SU-DHL-6 (cell line): Measurements from ENCODE around the gene CHRM2.

Experiments
- H2AFZ ChIP-seq: fragments of 200-600 bp; sonication (generic); 2 replicates; pipeline ENCODE4 v1.6.1; 2014; ENCODE audit warnings: low read depth, mild to moderate bottlenecking, moderate library complexity, mixed read lengths, antibody characterized with exemption, low read length; ENCODE audit not compliant: severe bottlenecking
- H3F3A ChIP-seq: fragments of 200-600 bp; shearing (Covaris generic); 2 replicates; pipeline ENCODE4 v1.6.0; 2016; ENCODE audit warnings: antibody characterized with exemption, mild to moderate bottlenecking; ENCODE audit not compliant: insufficient read depth
- H3K27ac ChIP-seq: fragments of 200-600 bp; sonication (generic); 2 replicates; pipeline ENCODE4 v1.5.1; 2016; ENCODE audit warnings: low read depth, mild to moderate bottlenecking, low read length, moderate library complexity, mixed read lengths
- H3K27me3 ChIP-seq: fragments of 200-600 bp; sonication (generic), shearing (Covaris generic); 2 replicates; pipeline ENCODE4 v1.6.0; 2014; ENCODE audit warnings: mild to moderate bottlenecking, low read length
- H3K36me3 ChIP-seq: fragments of 200-600 bp; sonication (generic); 2 replicates; pipeline ENCODE4 v1.6.1; 2014; ENCODE audit warnings: mild to moderate bottlenecking, low read length, mixed read lengths
- H3K4me2 ChIP-seq: fragments of 300-600, 200-600 bp; shearing (Covaris generic), sonication (generic); 2 replicates; pipeline ENCODE4 v1.6.0; 2014; ENCODE audit warnings: low read length, low read depth, mild to moderate bottlenecking; ENCODE audit not compliant: poor library complexity, severe bottlenecking
- H3K4me3 ChIP-seq: fragments of 200-600 bp; sonication (generic); 2 replicates; pipeline ENCODE4 v1.5.1; 2014; ENCODE audit warnings: antibody characterized with exemption, low read length, mild to moderate bottlenecking, mixed read lengths; ENCODE audit not compliant: insufficient read depth, poor library complexity, severe bottlenecking
- H3K79me2 ChIP-seq: fragments of 200-600 bp; sonication (generic); 2 replicates; pipeline ENCODE4 v1.6.1; 2014; ENCODE audit warnings: mild to moderate bottlenecking, low read length, moderate library complexity; ENCODE audit not compliant: insufficient read depth
- H3K9ac ChIP-seq: fragments of 200-600 bp; sonication (generic); 2 replicates; pipeline ENCODE4 v1.7.0; 2014; ENCODE audit warnings: mild to moderate bottlenecking, low read length
- H3K9me2 ChIP-seq: fragments of 200-600 bp; sonication (generic); replicated peaks from 2 replicates; pipeline ENCODE4 v1.6.1; 2014; ENCODE audit warnings: low read length; ENCODE audit not compliant: insufficient read depth
- H3K9me3 ChIP-seq: fragments of 200-600 bp; sonication (generic); 2 replicates; pipeline ENCODE4 v1.6.1; 2014; ENCODE audit warnings: low read length, mixed read lengths; ENCODE audit not compliant: insufficient read depth
- H4K20me1 ChIP-seq: fragments of 200-600 bp; sonication (generic); 2 replicates; pipeline ENCODE4 v1.6.1; 2014; ENCODE audit warnings: low read depth, mild to moderate bottlenecking, antibody characterized with exemption, low read length, moderate library complexity, mixed read lengths
- EZH2phosphoT487 ChIP-seq: fragments of 200-600 bp; sonication (generic), shearing (Covaris generic); conservative IDR thresholded peaks from 2 replicates; pipeline ENCODE4 v1.6.1; 2018; ENCODE audit warnings: mild to moderate bottlenecking, antibody characterized with exemption, low read length, moderate library complexity, mixed read lengths
- TF ChIP-seq, protein P1 (sequence below): fragments of 200-600 bp; sonication (generic); IDR thresholded peaks from one replicate; pipeline ENCODE4 v1.5.1; 2017; ENCODE audit warnings: antibody characterized with exemption, mild to moderate bottlenecking, low read length, moderate library complexity; ENCODE audit not compliant: insufficient read depth, poor library complexity, severe bottlenecking

Gene CHRM2

DNA sequence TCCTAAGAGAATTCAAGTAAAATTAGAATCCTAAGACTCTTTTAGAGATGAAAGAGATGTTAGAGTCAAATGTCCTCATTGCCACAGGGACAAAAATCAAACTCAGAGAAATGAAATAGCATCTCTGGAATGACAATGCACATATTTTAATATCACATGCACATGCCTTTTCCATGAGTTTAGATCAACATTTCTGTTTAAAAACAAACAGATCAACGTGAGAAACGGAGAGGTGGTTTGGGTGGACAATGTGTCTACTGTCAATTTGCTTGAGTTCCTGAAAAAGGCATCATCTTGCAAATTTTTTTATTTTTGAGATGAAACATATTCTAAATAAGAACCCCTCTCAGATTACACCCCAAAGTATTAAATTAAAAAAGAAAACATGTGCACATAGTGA, 130.0 kb downstream of the CHRM2 start:
- Histone ChIP-seq H3K4me2 (no peak overlapping the region), H3F3A (no peaks in the 10 kb centered on the region), H3K9ac (no peak overlapping the region), H4K20me1 (no peaks in the 10 kb centered on the region), H3K27ac (no peak overlapping the region), H3K79me2 (no peaks in the 10 kb centered on the region), H3K27me3 (no peaks in the 10 kb centered on the region), H3K4me3 (no peak overlapping the region), H3K9me2 (no peaks in the 10 kb centered on the region), H3K36me3 (no peaks in the 10 kb centered on the region), H3K9me3 (no peaks in the 10 kb centered on the region), H2AFZ (no peak overlapping the region)
- TF ChIP-seq EZH2phosphoT487 = no peak
- TF ChIP-seq, protein P1, sequence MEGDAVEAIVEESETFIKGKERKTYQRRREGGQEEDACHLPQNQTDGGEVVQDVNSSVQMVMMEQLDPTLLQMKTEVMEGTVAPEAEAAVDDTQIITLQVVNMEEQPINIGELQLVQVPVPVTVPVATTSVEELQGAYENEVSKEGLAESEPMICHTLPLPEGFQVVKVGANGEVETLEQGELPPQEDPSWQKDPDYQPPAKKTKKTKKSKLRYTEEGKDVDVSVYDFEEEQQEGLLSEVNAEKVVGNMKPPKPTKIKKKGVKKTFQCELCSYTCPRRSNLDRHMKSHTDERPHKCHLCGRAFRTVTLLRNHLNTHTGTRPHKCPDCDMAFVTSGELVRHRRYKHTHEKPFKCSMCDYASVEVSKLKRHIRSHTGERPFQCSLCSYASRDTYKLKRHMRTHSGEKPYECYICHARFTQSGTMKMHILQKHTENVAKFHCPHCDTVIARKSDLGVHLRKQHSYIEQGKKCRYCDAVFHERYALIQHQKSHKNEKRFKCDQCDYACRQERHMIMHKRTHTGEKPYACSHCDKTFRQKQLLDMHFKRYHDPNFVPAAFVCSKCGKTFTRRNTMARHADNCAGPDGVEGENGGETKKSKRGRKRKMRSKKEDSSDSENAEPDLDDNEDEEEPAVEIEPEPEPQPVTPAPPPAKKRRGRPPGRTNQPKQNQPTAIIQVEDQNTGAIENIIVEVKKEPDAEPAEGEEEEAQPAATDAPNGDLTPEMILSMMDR = no peak

DNA sequence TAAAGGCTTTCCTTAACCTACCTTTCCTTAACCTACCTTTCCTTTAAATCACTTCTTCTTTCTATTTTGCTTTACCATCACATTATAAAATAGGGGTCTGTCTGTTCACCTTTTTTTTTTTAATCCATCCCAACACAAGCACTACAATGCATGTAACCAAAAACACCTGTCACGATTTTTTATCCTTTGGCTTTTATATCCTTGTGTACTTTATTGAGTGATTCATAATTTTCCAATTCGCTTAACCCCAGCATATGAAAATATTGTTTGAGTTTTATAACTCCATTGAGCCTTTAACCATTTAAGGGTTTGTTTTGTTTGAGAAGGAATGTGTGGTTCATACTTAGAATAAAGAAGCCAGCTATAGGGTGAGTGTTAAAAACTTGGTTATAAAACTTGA, 132.2 kb downstream of the CHRM2 start:
- H3K36me3 ChIP-seq = no peaks in the 10 kb centered on the region
- H4K20me1 ChIP-seq = no peaks in the 10 kb centered on the region
- no peak overlapping the region for H3K4me3 ChIP-seq
- H3K79me2 ChIP-seq = no peaks in the 10 kb centered on the region
- H3K9me2 ChIP-seq = no peaks in the 10 kb centered on the region
- no peak overlapping the region for H3K27ac ChIP-seq
- no peaks in the 10 kb centered on the region for H3F3A ChIP-seq
- H3K27me3 ChIP-seq = no peaks in the 10 kb centered on the region
- H3K9ac ChIP-seq = no peak overlapping the region
- no peak overlapping the region for H3K4me2 ChIP-seq
- no peak overlapping the region for H2AFZ ChIP-seq
- no peak for TF ChIP-seq EZH2phosphoT487
- TF ChIP-seq, protein P1 = no peak
- H3K9me3 ChIP-seq = no peaks in the 10 kb centered on the region

DNA sequence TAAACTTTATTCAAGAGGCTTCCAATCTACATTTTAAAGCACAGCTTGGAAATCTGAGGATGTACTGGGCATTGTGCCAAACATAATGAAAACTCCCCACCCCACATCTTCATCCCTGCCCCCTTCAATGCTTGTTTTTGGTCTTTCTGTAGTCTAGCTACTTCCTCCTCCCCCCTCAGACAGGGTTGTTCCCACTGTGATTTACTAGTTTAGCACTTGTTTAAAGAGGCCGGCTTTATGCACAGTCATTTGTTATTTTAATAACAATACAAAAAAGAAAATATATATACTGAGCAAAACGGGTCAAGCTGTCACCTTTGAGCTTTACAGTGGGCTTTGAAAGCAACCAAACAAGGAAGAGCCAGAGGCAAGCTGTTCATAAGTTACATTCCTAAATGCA, 132.6 kb downstream of the CHRM2 start:
- Histone ChIP-seq H3K4me2 (no peak overlapping the region), H3K27ac (no peak overlapping the region), H3K9me2 (no peaks in the 10 kb centered on the region), H3K9ac (no peak overlapping the region), H3K4me3 (no peak overlapping the region), H3K79me2 (no peaks in the 10 kb centered on the region), H3K36me3 (no peaks in the 10 kb centered on the region), H4K20me1 (no peaks in the 10 kb centered on the region), H3K27me3 (no peaks in the 10 kb centered on the region), H3F3A (no peaks in the 10 kb centered on the region), H3K9me3 (no peaks in the 10 kb centered on the region), H2AFZ (no peak overlapping the region)
- TF ChIP-seq, protein P1 = no peak
- TF ChIP-seq EZH2phosphoT487 = no peak
